ENCODE results near the gene CACNA2D2. TPM values are rescaled to one million over a fixed set of nuclear protein-coding genes. Genes with fewer than 3 reads are reported as not detected.

The CACNA2D2 gene
- total and polyA plus RNA-seq, 4 donors, result 28.2 to 111 (median 69.1) TPM

- Histone ChIP-seq H3K4me1 (ENCODE audit: control insufficient read depth in 5 of 5, insufficient read depth in 5 of 5, low read length in 5 of 5) (peaks cover 0 to 18% (median 15%) of the 10 kb centered on the region in 5 donors), H3K4me3 (no peak overlapping the region), H3K9me3 (ENCODE audit: control insufficient read depth in 4 of 4, insufficient read depth in 3 of 4, low read length in 3 of 4) (no peaks in the 10 kb centered on the region), H3K9ac (ENCODE audit: insufficient read depth in 1 of 2, low read length in 2 of 2) (no peak overlapping the region), H3K27me3 (ENCODE audit: control insufficient read depth in 3 of 3, insufficient read depth in 3 of 3, low read length in 2 of 3) (no peaks in the 10 kb centered on the region), H3K36me3 (ENCODE audit: control insufficient read depth in 4 of 4, insufficient read depth in 4 of 4, low read length in 4 of 4) (peaks cover 0 to 2% (median 0%) of the 10 kb centered on the region in 4 donors), H3K27ac (ENCODE audit: low read depth in 1 of 2, low read length in 1 of 2) (no peak overlapping the region)
- ATAC-seq (ENCODE audit: insufficient read depth, low FRiP score) (no peak), DNase-seq (no peak)
- WGBS, 2 donors, result 90 to 98% methylated on average over 7 of the region's 7 CpGs
- TF ChIP-seq, protein P1, sequence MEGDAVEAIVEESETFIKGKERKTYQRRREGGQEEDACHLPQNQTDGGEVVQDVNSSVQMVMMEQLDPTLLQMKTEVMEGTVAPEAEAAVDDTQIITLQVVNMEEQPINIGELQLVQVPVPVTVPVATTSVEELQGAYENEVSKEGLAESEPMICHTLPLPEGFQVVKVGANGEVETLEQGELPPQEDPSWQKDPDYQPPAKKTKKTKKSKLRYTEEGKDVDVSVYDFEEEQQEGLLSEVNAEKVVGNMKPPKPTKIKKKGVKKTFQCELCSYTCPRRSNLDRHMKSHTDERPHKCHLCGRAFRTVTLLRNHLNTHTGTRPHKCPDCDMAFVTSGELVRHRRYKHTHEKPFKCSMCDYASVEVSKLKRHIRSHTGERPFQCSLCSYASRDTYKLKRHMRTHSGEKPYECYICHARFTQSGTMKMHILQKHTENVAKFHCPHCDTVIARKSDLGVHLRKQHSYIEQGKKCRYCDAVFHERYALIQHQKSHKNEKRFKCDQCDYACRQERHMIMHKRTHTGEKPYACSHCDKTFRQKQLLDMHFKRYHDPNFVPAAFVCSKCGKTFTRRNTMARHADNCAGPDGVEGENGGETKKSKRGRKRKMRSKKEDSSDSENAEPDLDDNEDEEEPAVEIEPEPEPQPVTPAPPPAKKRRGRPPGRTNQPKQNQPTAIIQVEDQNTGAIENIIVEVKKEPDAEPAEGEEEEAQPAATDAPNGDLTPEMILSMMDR (IDR thresholded peaks at IDR 0.05; ENCODE audit: control extremely low read depth, extremely low read depth), result no peak
Measured at GRCh38 chr3:50478051-50478450, 25.4 kb downstream of the CACNA2D2 start.

DNA sequence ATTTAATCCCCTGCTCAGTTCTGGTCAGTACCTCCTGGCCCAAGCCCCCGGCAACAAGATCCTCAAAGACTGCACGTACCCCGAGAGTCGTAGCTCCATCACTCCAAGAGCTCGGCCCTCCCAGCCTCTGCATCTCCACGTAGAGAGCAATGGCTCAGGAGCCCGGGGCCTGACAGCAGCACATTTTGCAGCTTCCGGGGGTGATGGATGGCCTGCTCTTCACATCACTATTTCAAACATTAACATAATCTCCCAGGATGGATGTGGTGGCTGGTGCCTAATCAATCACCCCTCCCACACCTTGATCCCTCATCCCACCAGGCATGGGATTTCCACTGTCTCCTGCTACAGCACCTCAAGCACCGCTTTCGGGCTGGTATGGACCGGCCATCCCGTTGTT, 28.1 kb downstream of the CACNA2D2 start:
- no peaks in the 10 kb centered on the region for H3K27me3 ChIP-seq (ENCODE audit: control insufficient read depth in 3 of 3, insufficient read depth in 3 of 3, low read length in 2 of 3)
- TF ChIP-seq, protein P1 (IDR thresholded peaks at IDR 0.05; ENCODE audit: control extremely low read depth, extremely low read depth), result no peak
- WGBS, 2 donors, result 87 to 93% methylated on average over 12 of the region's 12 CpGs
- H3K27ac ChIP-seq (ENCODE audit: low read depth in 1 of 2, low read length in 1 of 2), result no peak overlapping the region
- no peak overlapping the region for H3K9ac ChIP-seq (ENCODE audit: insufficient read depth in 1 of 2, low read length in 2 of 2)
- no peaks in the 10 kb centered on the region for H3K9me3 ChIP-seq (ENCODE audit: control insufficient read depth in 4 of 4, insufficient read depth in 3 of 4, low read length in 3 of 4)
- H3K36me3 ChIP-seq (ENCODE audit: control insufficient read depth in 4 of 4, insufficient read depth in 4 of 4, low read length in 4 of 4), result peaks cover 0 to 2% (median 0%) of the 10 kb centered on the region in 4 donors
- peaks cover 0 to 18% (median 2%) of the 10 kb centered on the region in 5 donors for H3K4me1 ChIP-seq (ENCODE audit: control insufficient read depth in 5 of 5, insufficient read depth in 5 of 5, low read length in 5 of 5)
- DNase-seq, result no peak
- no peak for ATAC-seq (ENCODE audit: insufficient read depth, low FRiP score)
- no peak overlapping the region for H3K4me3 ChIP-seq

- Histone ChIP-seq H3K27ac (ENCODE audit: low read depth in 1 of 2, low read length in 1 of 2) (peak overlapping the region in 1 of 2 donors; percentile 16), H3K4me1 (ENCODE audit: control insufficient read depth in 5 of 5, insufficient read depth in 5 of 5, low read length in 5 of 5) (peaks cover 0 to 16% (median 2%) of the 10 kb centered on the region in 5 donors), H3K36me3 (ENCODE audit: control insufficient read depth in 4 of 4, insufficient read depth in 4 of 4, low read length in 4 of 4) (peaks cover 0 to 2% (median 0%) of the 10 kb centered on the region in 4 donors), H3K9me3 (ENCODE audit: control insufficient read depth in 4 of 4, insufficient read depth in 3 of 4, low read length in 3 of 4) (no peaks in the 10 kb centered on the region), H3K9ac (ENCODE audit: insufficient read depth in 1 of 2, low read length in 2 of 2) (no peak overlapping the region), H3K27me3 (ENCODE audit: control insufficient read depth in 3 of 3, insufficient read depth in 3 of 3, low read length in 2 of 3) (no peaks in the 10 kb centered on the region), H3K4me3 (no peak overlapping the region)
- ATAC-seq (ENCODE audit: insufficient read depth, low FRiP score), result no peak
- TF ChIP-seq, protein P1 (IDR thresholded peaks at IDR 0.05; ENCODE audit: control extremely low read depth, extremely low read depth), result no peak
- WGBS, 2 donors, result 61 to 73% methylated on average over 6 of the region's 6 CpGs
- peak; percentile 32 to 74 (median 55) for DNase-seq
Measured at GRCh38 chr3:50474717-50475116, 28.7 kb downstream of the CACNA2D2 start.

DNA sequence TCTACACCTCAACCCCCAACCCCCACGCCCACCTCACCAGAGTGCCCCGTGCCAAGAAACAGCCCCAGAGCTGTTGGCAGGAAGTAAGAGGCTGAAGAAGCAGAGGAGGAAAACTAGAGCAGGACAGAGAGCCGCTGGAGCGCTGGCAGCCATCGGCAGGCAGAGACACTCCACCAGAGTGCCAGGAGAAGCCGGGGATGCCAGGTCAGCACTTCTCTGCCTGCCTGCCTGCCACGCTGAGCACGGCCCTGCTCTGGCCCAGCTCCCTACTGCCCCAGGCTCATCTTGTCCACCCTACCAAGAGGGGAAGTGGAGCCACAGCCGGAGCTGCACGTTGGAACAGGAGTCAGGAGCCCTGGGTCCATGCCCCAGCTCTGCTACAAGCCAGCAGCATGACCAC, 29.7 kb downstream of the CACNA2D2 start:
- Histone ChIP-seq H3K27ac (ENCODE audit: low read depth in 1 of 2, low read length in 1 of 2) (no peak overlapping the region), H3K27me3 (ENCODE audit: control insufficient read depth in 3 of 3, insufficient read depth in 3 of 3, low read length in 2 of 3) (no peaks in the 10 kb centered on the region), H3K36me3 (ENCODE audit: control insufficient read depth in 4 of 4, insufficient read depth in 4 of 4, low read length in 4 of 4) (peaks cover 0 to 2% (median 0%) of the 10 kb centered on the region in 4 donors), H3K4me1 (ENCODE audit: control insufficient read depth in 5 of 5, insufficient read depth in 5 of 5, low read length in 5 of 5) (peaks cover 0 to 8% (median 2%) of the 10 kb centered on the region in 5 donors), H3K9me3 (ENCODE audit: control insufficient read depth in 4 of 4, insufficient read depth in 3 of 4, low read length in 3 of 4) (no peaks in the 10 kb centered on the region), H3K9ac (ENCODE audit: insufficient read depth in 1 of 2, low read length in 2 of 2) (no peak overlapping the region), H3K4me3 (no peak overlapping the region)
- DNase-seq (no peak), ATAC-seq (ENCODE audit: insufficient read depth, low FRiP score) (no peak)
- TF ChIP-seq, protein P1 (IDR thresholded peaks at IDR 0.05; ENCODE audit: control extremely low read depth, extremely low read depth), result no peak
- WGBS, 2 donors, result 50 to 56% methylated on average over 10 of the region's 10 CpGs

Measured in lung (tissue), 12 donors.